SU-DHL-6 (cell line): ENCODE data around the gene AMH.

Source experiments
- H2AFZ ChIP-seq: fragments of 200-600 bp; sonication (generic); 2 replicates; pipeline ENCODE4 v1.6.1; 2014; ENCODE audit warnings: low read depth, mild to moderate bottlenecking, moderate library complexity, mixed read lengths, antibody characterized with exemption, low read length; ENCODE audit not compliant: severe bottlenecking
- H3F3A ChIP-seq: fragments of 200-600 bp; shearing (Covaris generic); 2 replicates; pipeline ENCODE4 v1.6.0; 2016; ENCODE audit warnings: antibody characterized with exemption, mild to moderate bottlenecking; ENCODE audit not compliant: insufficient read depth
- H3K27ac ChIP-seq: fragments of 200-600 bp; sonication (generic); 2 replicates; pipeline ENCODE4 v1.5.1; 2016; ENCODE audit warnings: low read depth, mild to moderate bottlenecking, low read length, moderate library complexity, mixed read lengths
- H3K27me3 ChIP-seq: fragments of 200-600 bp; sonication (generic), shearing (Covaris generic); 2 replicates; pipeline ENCODE4 v1.6.0; 2014; ENCODE audit warnings: mild to moderate bottlenecking, low read length
- H3K36me3 ChIP-seq: fragments of 200-600 bp; sonication (generic); 2 replicates; pipeline ENCODE4 v1.6.1; 2014; ENCODE audit warnings: mild to moderate bottlenecking, low read length, mixed read lengths
- H3K4me2 ChIP-seq: fragments of 300-600, 200-600 bp; shearing (Covaris generic), sonication (generic); 2 replicates; pipeline ENCODE4 v1.6.0; 2014; ENCODE audit warnings: low read length, low read depth, mild to moderate bottlenecking; ENCODE audit not compliant: poor library complexity, severe bottlenecking
- H3K4me3 ChIP-seq: fragments of 200-600 bp; sonication (generic); 2 replicates; pipeline ENCODE4 v1.5.1; 2014; ENCODE audit warnings: antibody characterized with exemption, low read length, mild to moderate bottlenecking, mixed read lengths; ENCODE audit not compliant: insufficient read depth, poor library complexity, severe bottlenecking
- H3K79me2 ChIP-seq: fragments of 200-600 bp; sonication (generic); 2 replicates; pipeline ENCODE4 v1.6.1; 2014; ENCODE audit warnings: mild to moderate bottlenecking, low read length, moderate library complexity; ENCODE audit not compliant: insufficient read depth
- H3K9ac ChIP-seq: fragments of 200-600 bp; sonication (generic); 2 replicates; pipeline ENCODE4 v1.7.0; 2014; ENCODE audit warnings: mild to moderate bottlenecking, low read length
- H3K9me2 ChIP-seq: fragments of 200-600 bp; sonication (generic); replicated peaks from 2 replicates; pipeline ENCODE4 v1.6.1; 2014; ENCODE audit warnings: low read length; ENCODE audit not compliant: insufficient read depth
- H3K9me3 ChIP-seq: fragments of 200-600 bp; sonication (generic); 2 replicates; pipeline ENCODE4 v1.6.1; 2014; ENCODE audit warnings: low read length, mixed read lengths; ENCODE audit not compliant: insufficient read depth
- H4K20me1 ChIP-seq: fragments of 200-600 bp; sonication (generic); 2 replicates; pipeline ENCODE4 v1.6.1; 2014; ENCODE audit warnings: low read depth, mild to moderate bottlenecking, antibody characterized with exemption, low read length, moderate library complexity, mixed read lengths
- CTCF ChIP-seq: fragments of 200-600 bp; sonication (generic); IDR thresholded peaks from one replicate; pipeline ENCODE4 v1.5.1; 2017; ENCODE audit warnings: antibody characterized with exemption, mild to moderate bottlenecking, low read length, moderate library complexity; ENCODE audit not compliant: insufficient read depth, poor library complexity, severe bottlenecking
- EZH2phosphoT487 ChIP-seq: fragments of 200-600 bp; sonication (generic), shearing (Covaris generic); conservative IDR thresholded peaks from 2 replicates; pipeline ENCODE4 v1.6.1; 2018; ENCODE audit warnings: mild to moderate bottlenecking, antibody characterized with exemption, low read length, moderate library complexity, mixed read lengths

AMH gene

GRCh38 chr19:2247433-2248101 is 1.6 kb upstream of the AMH start:
- Histone ChIP-seq H3K4me2 (no peak overlapping the region), H3K79me2 (peaks cover 11% of the 10 kb centered on the region), H3K9me3 (no peaks in the 10 kb centered on the region), H3K4me3 (no peak overlapping the region), H3K27me3 (no peaks in the 10 kb centered on the region), H3K9me2 (no peaks in the 10 kb centered on the region), H3K27ac (no peak overlapping the region), H3F3A (0 out of 2 replicates have a peak, but pooled peaks cover 6% of the 10 kb centered on the region), H3K9ac (no peak overlapping the region), H3K36me3 (no peaks in the 10 kb centered on the region), H2AFZ (no peak overlapping the region), H4K20me1 (no peaks in the 10 kb centered on the region; the same call in 1 of the 2 replicates)
- no peak for TF ChIP-seq EZH2phosphoT487
- no peak for TF ChIP-seq CTCF

- no peaks in the 10 kb centered on the region for H3K27me3 ChIP-seq
- no peak overlapping the region for H2AFZ ChIP-seq
- peaks cover 3% of the 10 kb centered on the region; the same call in 1 of the 2 replicates for H3K79me2 ChIP-seq
- no peak overlapping the region for H3K4me3 ChIP-seq
- TF ChIP-seq CTCF (no peak), EZH2phosphoT487 (no peak)
- no peak overlapping the region for H3K27ac ChIP-seq
- no peaks in the 10 kb centered on the region for H3K9me2 ChIP-seq
- H3F3A ChIP-seq = 0 out of 2 replicates have a peak, but pooled peaks cover 10% of the 10 kb centered on the region
- H3K4me2 ChIP-seq = no peak overlapping the region
- no peaks in the 10 kb centered on the region for H3K36me3 ChIP-seq
- H3K9ac ChIP-seq = no peak overlapping the region
- no peaks in the 10 kb centered on the region for H4K20me1 ChIP-seq
- H3K9me3 ChIP-seq = no peaks in the 10 kb centered on the region
Measured at GRCh38 chr19:2248136-2249009, 750 bp upstream of the AMH start.

- H3K4me2 ChIP-seq = no peak overlapping the region
- H3F3A ChIP-seq = 0 out of 2 replicates have a peak, but pooled peaks cover 19% of the 10 kb centered on the region
- no peaks in the 10 kb centered on the region for H3K79me2 ChIP-seq
- no peaks in the 10 kb centered on the region for H3K9me2 ChIP-seq
- H3K27ac ChIP-seq = no peak overlapping the region
- H4K20me1 ChIP-seq = no peaks in the 10 kb centered on the region
- no peaks in the 10 kb centered on the region for H3K9me3 ChIP-seq
- H2AFZ ChIP-seq = no peak overlapping the region
- H3K4me3 ChIP-seq = no peak overlapping the region
- H3K36me3 ChIP-seq = no peaks in the 10 kb centered on the region
- H3K27me3 ChIP-seq = no peaks in the 10 kb centered on the region
- H3K9ac ChIP-seq = no peak overlapping the region
- no peak for TF ChIP-seq CTCF
- TF ChIP-seq EZH2phosphoT487 = no peak
Measured at GRCh38 chr19:2249880-2250765, 1.0 kb downstream of the AMH start.
